ENCODE results near the gene MRO.
"Not testable (repeated sequence)": the region's sequence is repeated elsewhere in the genome, so short reads cannot be mapped to it uniquely, and the experiment has no call there.

Gene MRO

DNA sequence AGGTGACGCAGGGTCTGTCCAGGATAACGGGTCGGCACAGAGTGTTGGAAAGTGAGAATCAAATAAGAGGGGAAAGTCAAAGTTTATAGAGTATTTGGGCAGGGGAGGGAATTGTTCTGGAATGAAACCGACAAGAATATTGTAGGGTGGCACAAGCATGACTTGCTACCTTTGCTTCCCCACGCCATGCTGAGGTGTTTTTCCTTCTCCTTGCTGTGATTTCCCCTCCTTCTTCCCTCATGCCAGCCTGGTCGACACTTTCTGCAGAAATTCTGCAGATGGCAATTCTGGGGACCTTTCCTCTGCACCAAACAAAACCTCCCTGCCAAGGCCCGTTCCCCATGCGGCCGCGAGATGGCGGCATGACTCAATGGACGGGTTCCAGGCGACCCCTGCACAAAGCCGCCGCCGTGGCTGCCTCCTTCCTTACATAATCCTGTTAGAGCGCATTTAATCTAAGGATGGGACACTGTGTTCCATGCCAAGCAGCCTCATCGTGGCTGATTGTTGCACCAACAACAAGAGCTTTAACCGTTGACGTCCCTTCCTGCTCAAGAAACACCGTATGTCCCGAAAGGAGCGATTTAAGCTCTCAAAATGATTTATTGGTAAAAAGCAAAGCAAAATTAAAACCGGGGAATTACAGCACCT is at the start of gene MRO:
Gene MRO, minus strand, starts transcription at position 289 of the 651 bp plus-strand sequence. CDS start 10,616 bp downstream, outside the sequence.
- DNase-seq: peak; percentile 86

DNA sequence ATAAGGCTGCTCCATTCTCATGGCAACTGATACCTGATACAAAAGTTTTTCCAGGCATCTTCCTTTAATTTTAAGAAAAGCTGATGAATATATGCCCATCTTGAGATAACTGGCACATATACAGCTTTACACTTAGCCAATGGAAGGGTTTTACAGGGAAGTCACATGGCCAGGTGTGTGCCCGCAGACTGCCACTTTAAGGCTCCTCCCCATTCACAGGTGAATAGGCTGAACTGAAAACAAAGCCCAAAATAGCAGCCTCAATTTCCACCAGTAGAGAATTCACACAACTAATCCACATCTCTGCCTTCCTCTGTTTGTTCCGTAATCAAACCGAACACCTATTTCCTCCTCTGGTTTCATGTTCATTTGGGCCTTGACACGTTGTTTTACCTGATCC is 49.3 kb upstream of the MRO start:
- DNase-seq: no peak

DNA sequence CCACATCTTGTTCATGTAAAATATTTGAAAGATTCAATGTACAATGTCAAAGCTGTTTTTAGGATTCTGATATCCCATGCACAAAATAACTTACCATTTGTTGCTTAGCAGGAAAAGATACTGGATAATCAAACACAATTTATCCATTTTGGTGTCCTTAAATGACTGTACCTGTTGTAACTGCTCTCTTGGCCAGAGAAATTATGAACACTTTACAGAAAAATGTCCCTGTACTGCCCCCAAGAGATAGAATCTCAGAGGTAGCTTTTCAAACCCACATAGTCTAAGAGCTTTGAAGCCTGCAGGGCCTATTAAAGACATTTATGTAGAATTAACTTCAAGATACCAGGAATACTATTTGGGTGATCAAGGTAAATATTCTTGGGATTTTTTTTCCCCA is 46.9 kb upstream of the MRO start:
- DNase-seq: no peak

DNA sequence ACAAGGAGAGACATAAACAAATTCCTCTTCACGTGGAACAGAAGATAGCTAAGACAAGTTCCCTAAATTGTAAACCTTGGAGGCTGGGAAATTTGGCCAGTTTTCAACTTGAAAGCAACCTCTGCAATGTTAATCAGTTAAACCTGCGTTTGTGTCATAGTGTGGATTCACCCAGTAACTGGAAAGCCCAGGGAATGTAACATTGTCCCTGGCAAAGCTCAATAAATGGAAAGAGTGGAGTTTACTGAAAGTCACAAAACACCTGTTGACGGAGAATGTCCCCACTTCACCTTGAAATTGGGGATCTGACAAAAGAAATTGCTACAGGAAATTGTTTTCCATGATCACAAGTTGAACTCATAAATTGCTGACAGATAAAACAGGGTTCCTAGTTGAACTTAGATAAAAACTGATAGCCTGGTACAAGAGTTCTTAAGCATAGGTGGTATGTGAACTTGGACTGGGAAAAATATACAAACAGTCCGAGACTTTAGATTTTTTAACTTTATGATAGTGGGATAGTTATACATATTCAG is 44.1 kb upstream of the MRO start:
- DNase-seq: no peak

DNA sequence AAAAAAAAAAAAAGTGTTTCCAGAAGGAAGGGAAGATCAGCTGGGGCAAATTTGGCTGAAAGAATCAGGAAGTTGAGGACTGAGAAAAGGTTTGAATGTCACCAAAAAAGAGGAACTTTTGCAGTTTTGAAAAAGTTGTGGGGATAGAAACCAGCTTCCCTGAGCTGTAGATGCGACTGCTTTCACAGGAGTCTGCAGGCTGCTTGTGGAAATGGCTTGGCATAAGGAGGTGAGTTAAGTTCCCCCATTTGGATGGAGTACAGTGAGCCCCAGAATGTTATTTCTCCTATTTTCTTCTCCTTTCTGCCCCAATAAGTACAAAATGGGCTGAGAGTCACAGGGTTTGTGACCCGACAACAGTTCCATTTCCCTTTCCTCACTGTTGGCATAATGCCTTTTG is 42.6 kb upstream of the MRO start:
- DNase-seq: no peak

DNA sequence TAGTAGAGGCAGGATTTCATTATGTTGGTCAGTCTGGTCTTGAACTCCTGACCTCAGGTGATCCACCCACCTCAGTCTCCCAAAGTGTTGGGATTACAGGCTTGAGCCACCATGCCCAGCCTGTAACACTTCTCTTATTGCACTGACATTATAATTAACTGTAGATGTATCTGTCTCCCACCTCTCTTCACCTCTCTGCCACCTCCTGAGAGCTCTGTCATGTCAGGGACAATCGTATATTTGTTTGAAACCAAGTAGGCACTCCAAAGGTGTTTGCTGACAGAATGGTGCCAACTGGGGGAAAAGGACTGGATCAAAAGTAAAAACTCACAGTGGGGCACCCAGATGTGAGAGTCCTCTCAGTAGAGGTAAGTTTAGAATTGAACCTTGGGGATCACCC is 41.8 kb upstream of the MRO start:
- DNase-seq: no peak

DNA sequence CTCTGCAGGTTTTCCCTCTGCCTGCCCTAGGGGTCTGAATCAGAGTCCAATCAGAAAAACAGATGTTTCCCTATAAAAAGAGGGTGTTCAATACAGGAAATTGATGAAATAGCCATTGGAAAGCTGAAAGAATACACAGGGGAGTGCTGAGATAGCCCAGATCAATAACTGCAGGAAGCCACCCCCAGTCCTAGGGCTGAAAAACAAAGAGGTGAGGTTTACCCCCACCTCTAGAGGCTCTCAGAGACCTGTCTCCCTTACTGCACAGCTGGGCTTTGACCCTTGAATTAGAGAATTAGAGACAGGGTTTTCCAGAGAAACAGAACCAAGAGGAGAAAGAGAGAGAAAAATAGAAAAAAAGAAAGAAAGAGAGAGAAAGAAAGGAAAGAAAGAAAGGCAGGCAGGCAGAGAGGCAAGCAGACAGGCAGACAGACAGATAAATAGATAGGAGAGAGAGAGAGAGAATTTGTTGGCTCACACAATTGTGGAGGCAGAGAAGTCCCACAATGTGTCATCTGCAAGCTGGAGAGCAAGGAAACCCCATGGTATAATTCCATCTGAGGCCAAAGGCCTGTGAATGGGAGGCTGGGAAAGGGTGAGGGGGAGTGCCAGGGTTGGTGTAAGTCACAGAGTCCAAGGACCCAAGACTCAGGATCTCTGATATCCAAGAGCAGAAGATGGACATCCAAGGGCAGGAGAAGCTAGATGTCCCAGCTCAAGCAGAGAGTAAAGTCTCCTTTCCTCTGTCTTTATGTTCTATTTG is 40.2 kb upstream of the MRO start:
- DNase-seq: no peak

DNA sequence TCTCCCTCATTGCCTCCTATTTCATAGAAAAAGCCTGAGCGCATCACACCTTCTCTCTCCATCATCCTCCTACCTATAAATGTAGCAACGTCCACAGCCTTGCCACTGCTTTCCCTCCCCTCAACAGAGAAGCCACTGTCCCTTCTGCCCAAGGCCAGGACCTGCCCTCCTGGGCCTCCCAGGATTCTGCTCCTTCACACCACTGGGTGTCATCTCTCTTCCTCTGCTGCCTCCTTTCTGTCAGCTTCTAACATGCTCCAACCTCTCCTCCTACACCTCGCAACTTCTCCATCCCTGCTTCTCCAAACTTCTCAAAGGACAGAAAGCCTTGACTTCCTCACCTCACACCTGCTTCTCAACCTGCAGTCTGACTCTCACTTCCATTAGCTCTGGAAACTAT is 37.9 kb upstream of the MRO start:
- no peak for DNase-seq

DNA sequence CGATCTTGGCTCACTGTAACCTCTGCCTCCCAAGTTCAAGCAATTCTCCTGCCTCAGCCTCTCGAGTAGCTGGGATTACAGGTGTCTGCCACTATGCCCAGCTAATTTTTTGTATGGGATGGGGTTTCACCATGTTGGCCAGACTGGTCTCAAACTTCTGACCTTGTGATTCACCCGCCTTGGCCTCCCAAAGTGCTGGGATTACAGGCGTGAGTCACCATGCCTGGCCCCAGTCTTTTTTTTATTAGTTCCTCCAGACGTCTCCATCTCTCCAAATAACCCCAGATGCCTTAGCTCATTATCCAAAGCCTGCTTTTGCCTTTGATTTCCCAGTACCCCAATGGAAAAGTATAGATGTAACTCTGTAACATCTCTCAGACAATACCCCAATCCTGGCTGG is 37.4 kb upstream of the MRO start:
- DNase-seq: not testable (repeated sequence)

DNA sequence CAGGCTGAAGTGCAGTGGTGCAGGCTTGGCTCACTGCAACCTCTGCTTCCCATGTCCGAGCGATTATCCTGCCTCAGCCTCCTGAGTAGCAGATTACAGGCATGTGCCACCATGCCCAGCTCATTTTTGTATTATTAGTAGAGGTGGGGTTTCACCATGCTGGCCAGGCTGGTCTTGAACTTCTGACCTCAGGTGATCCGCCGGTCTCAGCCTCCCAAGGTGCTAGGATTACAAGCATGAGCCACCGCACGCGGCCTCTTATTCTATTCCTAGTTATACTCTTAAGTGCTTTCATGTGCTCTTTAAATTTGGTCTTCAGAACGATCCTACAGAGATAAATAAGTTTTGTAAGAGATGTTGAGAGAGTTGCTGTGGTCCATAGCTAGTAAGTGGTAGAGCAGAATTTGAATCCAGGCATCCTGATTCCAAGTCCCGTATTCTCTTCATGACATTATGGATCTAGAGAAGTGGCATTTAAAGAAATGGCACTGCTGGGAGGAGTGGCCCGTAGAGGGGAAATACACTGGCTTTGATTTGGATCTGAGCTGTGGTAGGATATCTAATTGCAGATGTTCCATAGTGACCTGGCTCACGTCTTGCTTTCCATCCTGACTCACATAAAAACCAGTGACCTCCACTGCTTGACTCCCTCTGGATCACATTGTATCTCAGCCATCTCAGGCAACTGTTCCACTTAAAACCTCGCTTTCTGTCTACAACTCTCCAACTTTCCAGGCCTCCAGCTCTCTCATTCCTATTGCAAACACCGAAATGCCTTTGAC is 36.4 kb upstream of the MRO start:
- no peak for DNase-seq

DNA sequence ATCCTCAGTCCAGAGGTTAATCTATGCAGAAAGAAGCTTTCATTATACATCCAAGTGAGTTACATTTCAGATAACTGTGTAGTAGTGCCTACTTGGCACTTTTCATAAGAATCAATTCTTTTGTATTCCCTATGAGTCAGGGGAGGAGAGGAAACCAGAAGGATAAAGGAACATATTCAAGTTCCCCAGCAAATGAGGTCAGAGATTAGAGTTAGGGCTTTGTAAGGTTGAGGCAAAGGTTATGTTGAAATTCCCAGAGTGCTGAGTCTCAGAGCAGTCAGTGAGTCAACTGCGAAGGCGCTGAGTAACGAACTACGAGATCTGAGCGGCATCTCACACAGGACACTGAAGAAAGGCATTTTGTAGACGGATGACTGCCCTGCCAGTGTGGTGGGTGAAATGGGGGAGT is 34.1 kb upstream of the MRO start:
- DNase-seq: no peak

DNA sequence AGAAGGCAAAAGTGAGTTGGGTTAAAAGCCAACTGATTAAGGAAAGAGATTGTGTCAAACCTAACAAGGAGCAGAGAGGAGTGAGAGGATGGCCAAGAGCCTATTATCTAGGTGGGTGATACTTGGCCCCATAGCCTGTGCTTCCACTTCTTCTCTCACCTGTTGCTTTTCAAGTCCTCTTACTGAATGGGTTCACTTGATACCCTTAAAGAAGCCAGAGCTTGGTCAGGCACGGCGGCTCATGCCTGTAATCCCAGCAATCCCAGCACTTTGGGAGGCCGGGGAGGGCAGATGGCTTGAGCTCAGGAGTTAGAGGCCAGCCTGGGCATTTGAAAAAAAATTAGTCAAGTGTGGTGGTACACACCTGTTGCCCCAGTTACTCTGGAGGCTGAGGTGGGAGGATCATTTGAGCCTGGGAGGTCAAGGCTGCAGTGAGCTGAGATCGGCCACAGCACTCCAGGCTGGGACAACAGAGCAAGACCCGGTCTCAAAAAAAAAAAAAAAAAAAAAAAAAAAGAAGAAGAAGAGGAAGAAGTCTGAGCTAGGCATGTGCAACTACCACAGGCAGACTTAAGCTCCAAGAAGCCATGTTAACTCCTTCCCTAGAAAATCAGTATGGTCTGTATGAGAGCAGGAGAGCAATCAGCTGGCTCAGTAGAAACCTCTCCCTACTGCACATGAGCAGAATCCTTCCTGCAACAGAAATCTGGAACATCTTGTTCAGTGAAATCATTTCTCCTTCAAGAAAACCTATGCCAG is 30.7 kb upstream of the MRO start:
- DNase-seq: no peak

DNA sequence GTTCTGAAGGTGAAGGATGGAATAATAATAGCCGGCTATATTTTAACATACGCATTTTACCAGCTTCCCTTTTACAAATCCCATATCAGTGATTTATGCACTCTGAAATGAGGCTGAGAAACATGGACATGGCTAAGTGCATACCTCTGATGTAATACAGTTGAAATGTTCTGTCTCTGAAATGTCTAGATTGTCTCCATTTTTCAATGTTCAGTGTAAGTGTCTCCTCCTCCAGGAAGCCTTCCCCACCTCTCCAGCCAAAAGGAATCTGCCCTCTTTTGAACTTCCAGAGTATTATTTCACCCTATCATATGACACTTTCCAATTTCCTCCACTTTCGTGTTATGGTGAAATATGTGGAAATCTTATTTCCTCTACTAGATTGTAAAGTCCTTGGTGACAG is 29.6 kb upstream of the MRO start:
- no peak for DNase-seq

DNA sequence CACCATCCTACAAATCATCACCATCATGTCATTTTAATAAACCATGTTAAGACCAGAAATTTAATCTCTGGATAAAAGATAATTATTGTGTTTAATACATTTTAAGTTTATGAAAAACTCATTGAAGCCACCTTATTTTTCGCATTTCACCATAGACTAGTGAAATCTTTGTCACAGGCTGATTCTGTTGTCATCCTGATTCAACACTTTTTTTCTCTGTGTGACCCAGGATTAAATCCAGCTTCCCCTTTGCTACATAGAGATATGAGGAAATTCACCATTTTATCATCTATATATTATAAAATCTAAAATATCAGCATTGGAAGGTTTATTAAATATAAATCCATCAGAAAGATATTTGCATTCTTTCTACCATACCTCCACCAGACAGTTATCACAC is 29.2 kb upstream of the MRO start:
- DNase-seq: no peak

DNA sequence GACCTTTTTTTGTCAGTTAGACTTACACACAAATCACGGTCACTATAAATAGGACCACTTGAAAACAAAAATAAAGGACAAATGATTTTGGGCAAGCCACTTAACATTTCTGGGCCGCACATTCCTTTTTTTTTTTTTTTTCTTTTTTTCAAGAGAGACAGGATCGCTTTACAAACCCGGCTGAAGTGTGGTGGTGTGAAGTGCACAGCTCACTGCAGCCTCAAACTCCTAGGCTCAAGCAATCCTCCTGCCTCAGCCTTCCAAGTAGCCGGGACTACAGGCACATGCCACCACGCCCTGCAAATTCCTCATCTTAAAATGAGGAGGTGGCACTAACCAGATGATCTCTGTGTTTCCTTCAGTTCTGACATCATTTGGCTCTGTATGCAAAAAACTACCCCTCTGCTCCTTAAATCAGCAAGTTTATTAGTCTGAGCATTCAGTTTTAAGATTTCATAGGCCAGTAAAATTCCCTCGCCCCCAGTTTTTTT is 28.3 kb upstream of the MRO start:
- DNase-seq: no peak

DNA sequence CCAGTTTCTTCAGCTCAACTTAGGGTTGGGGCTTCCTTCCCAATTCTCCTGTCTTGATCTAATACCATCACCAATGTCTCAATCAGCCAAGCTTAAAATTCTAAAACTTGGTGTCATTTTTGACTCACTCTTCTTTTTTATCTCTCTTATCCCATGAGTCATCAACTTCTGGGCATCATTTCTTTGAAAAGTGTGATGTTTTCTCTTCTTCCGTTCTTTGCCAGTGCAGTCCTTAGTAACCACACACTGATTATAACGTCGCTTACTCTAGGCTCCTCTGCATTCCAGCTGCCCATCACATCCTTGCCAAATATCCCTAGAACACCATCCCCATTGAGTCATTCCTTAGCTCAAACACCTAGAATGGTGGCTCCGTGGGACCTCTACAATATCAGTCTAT is 27.4 kb upstream of the MRO start:
- DNase-seq: no peak

DNA sequence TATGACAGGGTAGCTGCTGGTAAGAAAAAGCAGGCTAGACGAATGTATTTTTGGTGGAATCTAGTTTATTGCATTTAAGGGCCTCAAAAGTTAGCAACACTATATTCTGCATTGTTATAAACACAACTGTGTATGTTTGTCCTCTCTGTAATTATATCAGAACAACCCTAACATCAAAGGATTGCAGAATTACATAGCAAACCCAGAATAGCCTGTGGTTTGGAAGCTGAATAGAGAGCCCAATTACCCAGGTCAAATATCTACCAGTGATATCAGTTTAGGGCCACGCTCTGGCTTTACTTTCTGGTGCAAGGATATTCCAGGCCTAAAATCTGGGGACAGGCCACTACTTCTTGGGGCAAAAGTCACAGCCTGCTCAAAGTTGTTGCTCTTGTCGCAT is 25.1 kb upstream of the MRO start:
- DNase-seq: no peak

DNA sequence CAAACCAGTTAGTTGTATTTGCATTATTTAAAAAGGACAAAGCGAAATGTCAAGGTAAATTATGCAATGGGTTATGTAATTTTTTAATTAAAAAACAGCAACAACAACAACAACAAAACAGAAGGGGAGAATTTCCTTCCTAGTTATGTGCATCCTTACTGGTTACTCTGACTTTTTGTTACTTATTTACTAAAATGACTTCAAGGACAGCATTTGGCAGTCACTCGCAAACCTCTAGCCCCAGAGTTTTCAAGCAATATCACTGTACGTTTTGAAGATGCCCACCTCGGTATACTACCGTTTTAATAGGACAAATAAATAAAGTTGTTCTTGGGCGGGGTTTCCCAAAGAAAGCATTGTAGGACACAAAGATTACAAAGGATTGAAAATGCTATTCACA is 24.7 kb upstream of the MRO start:
- no peak for DNase-seq

DNA sequence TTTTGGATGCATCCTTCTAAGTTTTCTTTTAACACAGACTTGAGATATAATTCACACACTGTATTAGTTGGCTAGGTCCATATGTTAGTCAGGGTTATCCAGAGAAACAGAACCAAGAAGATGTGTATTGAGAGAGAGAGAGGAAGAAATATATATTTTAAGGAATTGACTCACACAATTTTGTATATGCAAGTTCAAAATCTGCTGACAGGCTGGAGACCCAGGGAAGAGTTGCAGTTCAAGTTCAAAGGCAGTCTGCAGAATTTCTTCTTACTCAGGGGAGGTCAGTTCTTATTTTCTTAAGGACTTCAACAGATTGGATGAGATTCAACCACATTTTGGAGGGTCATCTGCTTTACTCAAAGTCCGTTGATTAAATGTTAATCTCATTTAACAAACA is 23.0 kb upstream of the MRO start:
- DNase-seq: no peak

DNA sequence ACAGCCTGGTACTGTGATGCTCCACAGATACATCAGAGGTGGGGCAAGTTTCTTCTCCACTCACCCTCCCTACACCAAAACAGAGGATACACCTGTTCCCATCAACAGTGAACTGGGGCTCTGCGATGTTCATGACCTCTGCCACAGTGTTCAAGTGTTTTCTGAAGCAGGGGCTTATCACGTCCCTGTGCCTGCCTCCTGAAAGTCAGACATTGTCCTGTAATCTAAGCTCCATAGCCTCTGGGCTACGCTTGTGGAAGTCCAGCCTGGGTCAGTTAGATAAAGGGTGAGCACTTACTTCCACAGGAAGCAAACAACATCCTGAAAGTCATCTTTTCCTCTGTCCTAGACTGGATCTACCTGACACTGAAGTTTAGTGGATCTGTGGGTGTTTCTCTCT is 20.2 kb upstream of the MRO start:
- no peak for DNase-seq

DNA sequence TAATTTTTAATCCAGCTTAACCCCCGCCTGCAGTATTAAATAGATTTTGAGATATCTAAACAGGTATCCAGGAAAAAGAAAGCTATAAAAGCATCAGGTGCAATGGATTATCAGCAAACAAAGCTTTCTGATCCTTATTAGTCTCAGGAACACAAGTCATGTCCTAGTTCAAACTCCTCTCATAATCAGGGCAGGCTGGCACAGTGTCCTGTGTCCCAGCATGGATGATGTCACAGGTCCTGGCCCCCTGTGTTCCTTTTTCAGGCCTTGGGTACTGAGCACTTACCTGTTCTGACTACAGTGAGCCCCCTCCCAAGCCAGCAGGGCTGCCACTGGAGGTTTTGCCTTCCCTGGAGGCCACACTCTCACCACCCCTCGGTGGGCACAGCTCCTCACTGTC is 19.5 kb upstream of the MRO start:
- DNase-seq: no peak

DNA sequence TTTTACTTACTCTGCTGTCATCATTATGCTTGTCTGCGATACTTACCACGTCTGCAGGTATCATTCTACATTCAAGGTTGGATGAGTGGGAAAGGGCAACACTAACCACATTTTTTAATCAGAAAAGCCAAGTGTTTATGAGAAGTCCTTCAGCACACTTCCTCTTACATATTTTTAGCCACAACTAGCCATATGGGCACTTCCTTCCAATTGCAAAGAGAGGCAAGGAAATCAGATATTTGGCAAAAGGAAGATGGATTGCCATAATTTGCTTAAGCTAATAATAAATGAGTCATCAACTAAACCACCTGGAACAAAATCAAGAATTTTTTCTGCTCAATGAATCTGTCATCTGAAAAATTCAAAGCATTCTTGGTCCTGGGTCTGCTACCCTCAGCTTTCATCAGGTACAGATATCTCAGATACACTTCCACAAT is 16.7 kb upstream of the MRO start:
- DNase-seq: no peak

DNA sequence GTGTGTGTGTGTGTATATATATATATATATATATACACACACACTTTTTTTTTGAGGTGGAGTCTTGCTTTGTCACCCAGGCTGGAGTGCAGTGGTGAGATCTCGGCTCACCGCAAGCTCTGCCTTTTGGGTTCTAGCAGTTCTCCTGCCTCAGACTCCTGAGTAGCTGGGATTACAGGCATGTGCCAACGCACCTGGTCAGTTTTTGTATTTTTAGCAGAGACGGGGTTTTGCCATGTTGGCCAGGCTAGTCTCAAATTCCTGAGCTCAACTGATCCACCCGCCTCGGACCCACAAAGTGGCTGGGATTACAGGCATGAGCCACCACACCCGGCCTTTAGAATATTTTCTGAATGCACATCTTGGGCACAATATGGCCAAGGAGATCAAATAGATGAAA is 13.7 kb upstream of the MRO start:
- DNase-seq: not testable (repeated sequence)

All from stimulated activated CD8-positive, alpha-beta memory T cell treated with anti-CD3 and anti-CD28 coated beads, Interleukin-4, amount 100 ng/mL, for 48 hours (primary cell).